Frontal cortex (tissue), 4 donors: ENCODE data around the gene ASTN2. TPM values are rescaled to one million over a fixed set of nuclear protein-coding genes. Genes with fewer than 3 reads are reported as not detected.
"Not testable (repeated sequence)": the region's sequence is repeated elsewhere in the genome, so short reads cannot be mapped to it uniquely, and the experiment has no call there.

Experiments
- DNase-seq, 2 donors: peaks; one replicate each; pipeline ENCODE4 v3.0.0; 2012; ENCODE audit warnings: low spot score in 2 of 2
- FAIRE-seq: peaks from 2 replicates; lab custom pipeline; 2012; peaks lifted over from hg19 to GRCh38; lab: Jason Lieb, UNC
- total RNA-seq: library from RNA; depleted of rRNA; stranded (reverse); fragments of >200 nt; gene quantifications from one replicate; pipeline ENCODE4 v1.2.3, GENCODE V29; 2014
- donor health status: control.
- donor health status: control.
- donor health status: control.

Gene ASTN2
- total RNA-seq, 1 donor from 2014 or later: 23.2 TPM

DNA sequence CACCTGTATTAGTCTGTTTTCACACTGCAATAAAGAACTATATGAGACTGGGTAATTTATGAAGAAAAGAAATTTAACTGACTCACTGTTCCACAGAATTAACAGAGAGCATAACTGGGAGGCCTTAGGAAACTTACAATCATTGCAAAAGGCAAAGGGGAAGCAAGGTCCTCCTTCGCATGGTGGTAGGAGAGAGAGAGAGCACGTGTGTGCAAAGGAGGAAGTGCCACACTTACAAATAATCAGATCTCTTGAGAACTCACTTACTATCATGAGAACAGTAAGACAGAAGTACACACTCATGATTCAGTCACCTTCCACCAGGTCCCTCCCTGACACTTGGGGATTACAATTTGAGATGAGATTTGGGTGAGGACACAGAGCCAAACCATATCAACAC, 469.0 kb downstream of the ASTN2 start:
- DNase-seq (no peak), FAIRE-seq (no peak)

GRCh38 chr9:116944714-116945534, 469.9 kb downstream of the ASTN2 start:
- no peak for FAIRE-seq
- DNase-seq: no peak

DNA sequence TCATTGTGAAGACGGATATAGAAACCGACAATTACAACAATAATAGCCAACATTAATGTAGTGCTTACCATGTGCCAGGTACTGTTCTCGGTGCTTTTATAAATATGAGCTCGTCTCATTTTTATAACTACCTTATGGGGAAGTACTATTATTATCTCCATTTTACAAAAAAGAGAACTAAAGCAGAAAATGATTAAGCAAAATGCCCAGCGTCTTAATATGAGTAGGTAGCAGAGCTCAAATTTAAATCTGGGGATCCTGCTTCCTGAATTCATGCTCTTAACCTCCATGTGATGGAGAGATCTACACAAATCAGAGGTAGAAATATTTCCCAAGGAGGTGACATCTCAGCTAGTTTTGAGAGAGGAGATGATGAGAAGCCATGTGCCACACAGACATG, 470.9 kb downstream of the ASTN2 start:
- FAIRE-seq (no peak), DNase-seq (no peak)

DNA sequence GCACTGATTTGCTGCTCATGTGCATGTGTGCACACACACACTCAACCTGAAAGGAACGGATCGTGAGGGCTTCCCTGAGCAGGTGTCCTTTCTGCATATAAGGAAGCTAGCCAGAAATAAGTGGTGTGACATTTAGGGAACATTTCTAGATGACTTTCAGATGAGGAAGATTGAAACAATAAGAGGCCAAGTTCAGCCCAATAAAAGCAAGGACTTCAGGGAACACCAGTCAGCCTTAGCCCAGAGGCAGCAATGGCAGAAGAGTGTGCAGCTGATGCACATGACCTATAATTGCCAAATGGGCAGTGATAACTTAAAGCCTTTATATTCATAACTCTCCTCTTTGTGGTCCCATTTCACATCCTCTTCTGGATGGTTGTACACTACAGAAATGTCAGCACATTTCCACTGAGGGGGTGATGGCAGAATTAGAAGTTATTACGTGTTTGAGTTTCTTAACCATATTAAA, 472.2 kb downstream of the ASTN2 start:
- DNase-seq (no peak), FAIRE-seq (no peak)

GRCh38 chr9:116941266-116941665, 473.6 kb downstream of the ASTN2 start:
- DNase-seq (no peak), FAIRE-seq (no peak)

DNA sequence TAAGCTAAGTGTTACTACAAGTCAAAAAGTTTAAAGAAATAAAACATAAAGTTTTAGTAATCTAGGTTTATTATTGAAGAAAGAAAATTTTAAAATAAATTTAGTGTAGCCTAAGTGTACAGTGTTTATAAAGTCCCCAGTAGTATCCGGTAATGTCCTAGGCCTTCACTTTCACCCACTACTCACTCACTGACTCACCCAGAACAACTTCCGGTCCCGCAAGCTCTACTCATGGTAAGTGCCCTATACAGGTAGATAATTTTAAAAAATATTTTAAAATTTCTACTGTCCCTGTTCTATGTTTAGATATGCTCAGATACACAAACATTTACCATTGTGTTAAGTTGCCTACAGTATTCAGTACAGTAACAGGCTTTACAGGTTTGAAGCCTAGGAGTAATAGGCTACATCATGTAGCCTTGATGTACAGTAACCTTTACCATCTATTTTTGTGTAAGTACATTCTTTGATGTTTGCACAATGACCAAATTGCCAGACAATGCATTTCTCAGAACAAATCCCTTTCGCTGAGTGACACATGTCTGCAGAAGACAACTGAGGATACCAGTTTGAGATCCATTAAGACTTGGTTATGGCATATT, 474.1 kb downstream of the ASTN2 start:
- DNase-seq (no peak), FAIRE-seq (no peak)

- no peak for FAIRE-seq
- DNase-seq: no peak
These were observed 475.2 kb downstream of the ASTN2 start for GRCh38 chr9:116939614-116940013.

DNA sequence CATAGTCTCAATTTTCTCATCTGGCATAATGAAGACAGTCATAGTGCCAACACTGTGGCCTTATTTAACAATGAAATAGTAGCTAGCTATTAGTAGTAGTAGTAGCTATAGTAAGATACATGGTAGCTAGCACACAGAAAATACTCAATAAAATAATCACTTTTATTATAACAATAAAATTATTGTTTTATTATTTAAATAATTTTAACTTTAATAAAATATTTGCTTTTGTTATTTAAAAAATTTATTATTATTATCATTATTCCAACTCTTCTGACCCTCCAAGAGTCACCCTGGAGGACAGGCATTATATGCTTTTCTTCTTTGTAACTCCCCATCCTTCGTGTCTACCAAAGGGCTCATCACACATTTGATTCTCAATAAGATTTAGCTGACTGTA, 475.7 kb downstream of the ASTN2 start:
- no peak for DNase-seq
- FAIRE-seq: peak; percentile 68

DNA sequence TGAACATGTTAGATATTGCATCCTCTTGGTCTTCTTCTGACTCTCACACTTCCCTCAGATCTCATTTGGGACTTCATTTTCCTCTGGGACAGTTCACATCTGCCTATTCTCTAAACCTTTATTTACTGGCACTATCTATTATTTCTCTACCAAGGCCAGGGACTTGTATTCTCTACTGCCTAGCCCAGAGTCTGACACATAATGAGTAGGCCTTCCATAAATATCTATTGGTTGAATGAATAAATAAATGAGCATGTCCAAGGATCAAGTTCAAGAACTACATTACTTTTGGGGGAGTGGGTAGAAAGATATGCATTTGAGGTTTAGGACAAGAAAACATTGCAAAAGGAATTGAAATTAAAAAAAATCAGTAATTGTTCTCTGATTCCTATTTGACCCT, 477.5 kb downstream of the ASTN2 start:
- FAIRE-seq (no peak), DNase-seq (no peak)

DNA sequence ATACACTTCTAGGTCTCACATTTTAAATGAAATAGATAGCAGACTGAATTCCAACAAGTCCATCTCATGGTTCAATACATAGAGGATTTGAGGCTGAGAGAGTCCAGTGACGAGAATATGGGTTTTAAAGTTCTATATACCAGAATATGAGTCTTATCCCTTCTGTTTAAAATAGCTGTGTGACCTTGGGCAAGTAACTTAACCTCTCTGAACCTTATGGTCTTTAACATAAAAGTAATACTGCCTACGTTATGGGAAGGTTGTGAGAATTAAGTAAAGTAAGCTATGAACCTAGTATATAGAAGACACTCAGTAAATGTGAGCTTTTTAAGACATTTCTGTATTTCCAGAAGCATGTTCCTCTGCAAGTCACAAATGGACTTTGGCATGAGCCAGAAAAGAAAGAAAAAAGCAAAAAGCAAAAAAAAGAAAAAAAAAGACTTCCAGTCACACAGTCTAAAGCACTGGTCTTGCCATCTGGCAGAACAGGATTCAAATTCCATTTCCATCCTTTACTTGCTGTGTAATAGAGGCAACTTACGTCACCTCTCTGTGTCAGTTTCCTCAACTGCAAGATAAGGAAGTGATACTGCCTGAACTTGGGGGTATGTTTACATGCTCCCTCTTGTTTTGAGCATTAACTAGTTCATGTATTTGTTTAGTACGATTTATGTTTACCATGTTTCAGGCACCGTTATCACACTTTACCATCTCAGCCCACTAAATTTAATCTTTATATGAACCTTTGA, 479.5 kb downstream of the ASTN2 start:
- FAIRE-seq (no peak), DNase-seq (no peak)

GRCh38 chr9:116934131-116934530, 480.7 kb downstream of the ASTN2 start:
- DNase-seq: no peak
- FAIRE-seq: no peak

GRCh38 chr9:116933251-116933650, 481.6 kb downstream of the ASTN2 start:
- DNase-seq: no peak
- no peak for FAIRE-seq

DNA sequence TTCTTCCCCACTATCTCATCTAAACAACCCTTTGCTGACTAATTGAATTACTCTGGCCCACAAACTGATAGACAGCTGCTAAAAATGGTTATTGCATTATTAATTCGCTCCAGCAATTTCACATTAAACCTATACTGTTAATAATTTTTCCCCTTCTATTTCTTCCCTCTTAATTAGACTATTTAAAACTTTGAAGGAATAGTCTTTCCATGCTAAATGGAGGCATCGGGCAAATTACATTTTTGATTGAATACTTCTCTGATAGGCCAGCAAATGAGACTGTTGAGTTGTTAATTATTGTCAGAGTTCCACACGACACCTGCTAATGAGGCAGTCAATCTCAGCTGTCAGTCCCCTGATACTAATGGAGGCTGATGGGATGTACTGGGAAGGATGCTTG, 485.2 kb downstream of the ASTN2 start:
- FAIRE-seq (no peak), DNase-seq (no peak)

GRCh38 chr9:116928884-116929283, 486.0 kb downstream of the ASTN2 start:
- FAIRE-seq (no peak), DNase-seq (no peak)

DNA sequence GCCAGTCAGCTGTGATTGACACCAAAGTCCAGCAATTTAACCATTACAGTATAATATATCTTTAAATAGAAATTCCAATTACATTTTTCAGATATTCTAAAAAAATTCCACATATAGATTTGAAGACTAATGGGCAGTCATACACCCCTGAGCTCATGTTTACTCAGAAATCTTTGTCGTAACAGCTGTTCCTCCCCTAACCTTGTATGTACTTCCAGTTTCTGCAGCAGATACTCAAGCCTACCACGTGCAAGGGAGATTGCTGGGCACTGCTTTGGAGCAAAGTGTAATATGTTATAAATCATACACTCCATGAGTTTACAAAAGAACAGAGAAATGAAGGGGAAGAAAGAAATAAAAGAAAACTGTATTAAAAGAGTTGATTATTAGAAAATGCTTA, 486.6 kb downstream of the ASTN2 start:
- no peak for FAIRE-seq
- DNase-seq: no peak

- no peak for FAIRE-seq
These were observed 487.1 kb downstream of the ASTN2 start for GRCh38 chr9:116927726-116928125.

DNA sequence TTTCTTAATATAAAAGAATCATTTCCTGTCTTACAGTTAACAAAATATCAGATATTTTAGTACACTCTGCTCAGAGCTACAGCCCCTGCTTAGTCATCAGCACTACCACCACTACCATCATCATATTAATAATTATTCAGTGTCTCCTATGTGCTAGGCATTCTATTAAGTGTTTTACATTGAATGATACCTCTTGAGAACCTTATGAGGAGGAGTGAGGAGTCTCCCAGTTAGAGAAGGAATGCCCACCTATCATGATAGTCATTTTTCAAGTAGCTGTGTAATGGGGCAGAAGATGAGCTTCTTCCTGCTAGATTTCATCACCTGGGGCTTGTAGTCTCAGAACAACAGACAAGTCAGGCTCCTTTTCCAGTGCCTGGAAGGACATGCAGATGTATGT, 489.7 kb downstream of the ASTN2 start:
- FAIRE-seq (no peak), DNase-seq (no peak)

More at GRCh38 chr9:116927726-116928125, 487.1 kb downstream of the ASTN2 start:
- DNase-seq: no peak

DNA sequence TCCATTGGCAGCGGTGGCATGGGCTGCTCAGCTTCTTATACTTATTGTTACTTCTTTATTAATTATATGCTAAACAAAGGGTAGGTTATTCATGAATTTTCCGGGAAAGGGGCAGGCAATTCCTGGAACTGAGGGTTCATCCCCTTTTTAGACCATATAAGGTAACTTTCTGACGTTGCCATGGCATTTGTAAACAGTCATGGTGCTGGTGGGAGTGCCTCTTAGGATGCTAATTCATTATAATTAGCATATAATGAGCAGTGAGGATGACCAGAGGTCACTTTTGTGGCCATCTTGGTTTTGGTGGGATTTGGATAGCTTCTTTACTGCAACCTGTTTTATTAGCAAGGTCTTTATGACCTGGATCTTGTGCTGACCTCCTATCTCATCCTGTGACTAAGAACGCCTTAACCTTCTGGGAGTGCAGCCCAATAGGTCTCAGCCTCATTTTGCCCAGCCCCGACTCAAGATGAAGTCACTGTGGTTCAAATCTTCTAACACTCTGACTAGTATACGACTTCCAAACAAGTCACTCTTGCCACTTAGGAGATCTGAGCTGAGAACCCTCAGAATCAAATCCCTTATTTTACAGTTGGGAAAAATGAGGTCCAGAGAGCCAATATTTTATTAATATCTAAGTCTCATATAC, 490.3 kb downstream of the ASTN2 start:
- DNase-seq (no peak), FAIRE-seq (no peak)

DNA sequence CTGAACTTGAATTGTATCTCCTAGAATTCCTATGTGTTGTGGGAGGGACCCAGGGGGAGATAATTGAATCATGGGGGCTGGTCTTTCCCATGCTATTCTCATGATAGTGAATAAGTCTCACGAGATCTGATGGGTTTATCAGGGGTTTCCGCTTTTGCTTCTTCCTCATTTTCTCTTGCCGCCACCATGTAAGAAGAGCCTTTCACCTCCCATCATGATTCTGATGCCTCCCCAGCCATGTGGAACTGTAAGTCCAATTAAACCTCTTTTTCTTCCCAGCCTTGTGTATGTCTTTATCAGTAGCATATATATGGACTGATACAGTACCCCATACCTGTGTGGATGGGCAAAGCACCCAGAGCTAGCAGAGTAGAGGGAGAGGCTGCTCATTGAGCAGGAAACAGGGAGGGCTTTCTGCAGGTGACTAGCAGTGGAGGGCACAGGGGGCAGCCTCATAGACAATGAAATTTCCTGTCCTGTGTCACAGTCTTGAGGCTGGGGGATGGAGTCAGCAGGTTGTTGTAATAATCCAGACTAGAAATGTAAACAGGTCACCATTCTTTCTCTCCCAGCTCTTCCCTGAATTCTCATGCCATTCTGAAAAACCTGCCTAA, 496.9 kb downstream of the ASTN2 start:
- not testable (repeated sequence) for FAIRE-seq, DNase-seq

- FAIRE-seq: no peak
- no peak for DNase-seq
These were observed 501.3 kb downstream of the ASTN2 start for GRCh38 chr9:116913536-116913935.
